GM23248 (cell line): ENCODE data around the gene UPF1.

Experiments used
- EZH2 ChIP-seq: fragments of 200-600 bp; sonication (generic); IDR thresholded peaks from 2 replicates; pipeline ENCODE4 v1.6.1; 2018; ENCODE audit warnings: antibody characterized with exemption, mild to moderate bottlenecking; ENCODE audit not compliant: insufficient read depth, poor library complexity, severe bottlenecking
- EZH2phosphoT487 ChIP-seq: fragments of 200-600 bp; sonication (generic); IDR thresholded peaks from 2 replicates; pipeline ENCODE4 v1.6.1; 2018; ENCODE audit warnings: antibody characterized with exemption, moderate library complexity, mild to moderate bottlenecking, low read depth; ENCODE audit not compliant: insufficient read depth

GRCh38 chr19:18881491-18881890 lies 49.7 kb downstream of the UPF1 start:
- TF ChIP-seq EZH2 (no peak), EZH2phosphoT487 (no peak)
